T-helper 1 cell treated with Interleukin-12 subunit alpha and Interleukin-12 subunit beta and Interleukin-4 antibody, amounts not matched to agents 30 μg/mL and 1 μg/mL, for 36 hours (primary cell): ENCODE data around the gene RARA.
"Not testable (repeated sequence)": the region's sequence is repeated elsewhere in the genome, so short reads cannot be mapped to it uniquely, and the experiment has no call there.

ENCODE experiments used
- H3K27ac Mint-ChIP-seq: one replicate; pipeline ENCODE4 v1.8.0; 2021; ENCODE audit warnings: mild to moderate bottlenecking, mixed read lengths
- H3K27me3 Mint-ChIP-seq: one replicate; pipeline ENCODE4 v1.8.0; 2021; ENCODE audit warnings: low read depth, mixed read lengths
- H3K36me3 Mint-ChIP-seq: one replicate; pipeline ENCODE4 v1.8.0; 2021; ENCODE audit warnings: low read depth, mixed read lengths
- H3K4me1 Mint-ChIP-seq: one replicate; pipeline ENCODE4 v1.8.0; 2021; ENCODE audit warnings: low read depth, mixed read lengths
- H3K4me3 Mint-ChIP-seq: one replicate; pipeline ENCODE4 v1.8.0; 2021; ENCODE audit warnings: mild to moderate bottlenecking, moderate library complexity, mixed read lengths
- H3K9me3 Mint-ChIP-seq: one replicate; pipeline ENCODE4 v1.8.0; 2021; ENCODE audit warnings: mixed read lengths

The RARA gene

DNA sequence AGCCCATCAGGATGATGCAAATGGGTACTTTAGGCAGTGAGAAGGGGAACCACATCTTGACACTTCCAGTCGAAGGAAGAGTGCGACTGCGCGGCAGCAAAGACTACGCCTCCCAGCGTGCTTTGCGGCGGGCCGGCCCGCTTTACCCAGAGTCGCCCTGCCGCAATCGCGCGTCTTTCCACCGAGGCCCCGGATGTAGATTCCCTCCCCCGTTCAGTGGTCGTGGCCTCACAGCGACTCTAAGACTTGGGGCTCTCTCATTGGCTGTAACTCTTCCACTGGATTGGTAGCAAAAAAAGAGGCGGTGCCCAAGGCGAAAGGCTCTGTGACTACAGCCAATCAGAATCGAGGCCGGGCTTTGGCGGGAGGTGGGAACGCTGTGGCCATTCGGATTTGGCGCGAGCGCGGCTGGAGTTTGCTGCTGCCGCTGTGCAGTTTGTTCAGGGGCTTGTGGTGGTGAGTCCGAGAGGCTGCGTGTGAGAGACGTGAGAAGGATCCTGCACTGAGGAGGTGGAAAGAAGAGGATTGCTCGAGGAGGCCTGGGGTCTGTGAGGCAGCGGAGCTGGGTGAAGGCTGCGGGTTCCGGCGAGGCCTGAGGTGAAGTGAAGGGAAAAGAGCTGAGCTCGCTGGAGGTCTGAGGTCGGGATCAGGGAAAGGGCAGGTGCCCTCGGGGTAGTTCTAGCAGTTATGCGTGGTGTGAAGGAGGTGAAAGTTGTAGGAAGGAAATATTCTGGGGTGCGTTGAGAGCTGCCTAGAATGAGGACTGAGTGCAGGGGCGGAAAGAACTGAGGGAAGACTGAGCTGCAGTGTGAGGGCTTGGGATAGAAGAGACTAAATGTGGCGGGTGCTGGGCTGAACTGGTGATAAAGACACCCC lies 21.2 kb upstream of the RARA start, which contains the start of gene CDC6:
TSS of gene CDC6 (plus strand) at position 386 of the 876 bp plus-strand sequence. CDS start 1,542 bp downstream, outside the sequence.
- Mint-ChIP-seq H3K36me3 (peaks cover 27% of the 10 kb centered on the region), H3K27ac (peak within 1 kb of the TSS; percentile 97), H3K4me1 (peaks cover 42% of the 10 kb centered on the region), H3K9me3 (no peaks in the 10 kb centered on the region), H3K4me3 (peak within 1 kb of the TSS; percentile 100), H3K27me3 (no peaks in the 10 kb centered on the region)

- Mint-ChIP-seq H3K9me3 (no peaks in the 10 kb centered on the region), H3K27me3 (no peaks in the 10 kb centered on the region), H3K27ac (peak overlapping the region; percentile 80), H3K4me1 (peaks cover 36% of the 10 kb centered on the region), H3K4me3 (peak overlapping the region; percentile 33), H3K36me3 (peaks cover 36% of the 10 kb centered on the region)
Observed at GRCh38 chr17:40290629-40291280, 18.2 kb upstream of the RARA start.

- Mint-ChIP-seq H3K27ac (peak overlapping the region; percentile 80), H3K4me3 (no peak overlapping the region), H3K27me3 (no peaks in the 10 kb centered on the region), H3K9me3 (no peaks in the 10 kb centered on the region), H3K4me1 (peaks cover 39% of the 10 kb centered on the region), H3K36me3 (peaks cover 41% of the 10 kb centered on the region)
Observed at GRCh38 chr17:40291281-40291664, 17.7 kb upstream of the RARA start.

DNA sequence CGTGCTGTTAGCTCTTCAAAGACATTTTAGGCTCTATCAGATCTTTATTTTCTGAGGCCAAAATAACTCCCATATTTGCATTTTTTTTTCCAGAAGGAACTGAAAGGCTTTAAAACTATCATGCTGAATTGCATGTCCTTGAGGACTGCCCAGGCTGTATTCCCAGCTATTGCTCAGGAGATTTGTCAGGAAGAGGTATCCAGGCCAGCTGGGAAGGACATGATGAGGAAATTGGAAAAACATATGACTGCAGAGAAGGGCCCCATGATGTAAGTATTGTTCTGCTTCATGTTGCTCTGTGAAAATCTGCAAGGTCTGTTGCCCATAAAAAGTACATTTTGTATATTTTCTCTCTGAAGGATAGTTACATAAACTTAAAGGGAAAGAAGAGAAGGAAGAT lies 15.6 kb upstream of the RARA start:
- H3K27ac Mint-ChIP-seq: no peak overlapping the region

GRCh38 chr17:40295488-40296436 lies 13.2 kb upstream of the RARA start:
- H3K36me3 Mint-ChIP-seq: peaks cover 28% of the 10 kb centered on the region
- H3K9me3 Mint-ChIP-seq: no peaks in the 10 kb centered on the region
- no peak overlapping the region for H3K27ac Mint-ChIP-seq
- peaks cover 12% of the 10 kb centered on the region for H3K4me1 Mint-ChIP-seq
- no peaks in the 10 kb centered on the region for H3K27me3 Mint-ChIP-seq
- H3K4me3 Mint-ChIP-seq: no peak overlapping the region

More for the DNA sequence above, 15.6 kb upstream of the RARA start:
- Mint-ChIP-seq H3K4me1 (peaks cover 26% of the 10 kb centered on the region), H3K27me3 (no peaks in the 10 kb centered on the region), H3K4me3 (no peak overlapping the region), H3K36me3 (peaks cover 37% of the 10 kb centered on the region), H3K9me3 (no peaks in the 10 kb centered on the region)

DNA sequence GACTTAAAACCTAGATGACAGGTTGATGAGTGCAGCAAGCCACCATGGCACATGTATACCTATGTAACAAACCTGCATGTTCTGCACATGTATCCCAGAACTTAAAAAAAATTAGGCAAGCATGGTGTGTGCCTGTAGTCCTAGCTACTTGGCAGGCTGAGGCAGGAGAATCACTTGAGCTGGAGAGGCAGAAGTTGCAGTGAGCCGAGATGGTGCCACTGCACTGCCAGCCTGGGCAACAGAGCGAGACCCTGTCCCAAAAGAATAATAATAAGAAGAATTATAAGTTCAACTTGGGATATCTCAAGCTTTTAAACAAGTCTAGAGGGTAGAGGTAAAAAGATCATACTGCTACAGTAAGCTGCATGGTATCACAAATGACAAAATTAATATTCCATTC lies 11.5 kb upstream of the RARA start:
- Mint-ChIP-seq H3K4me1 (peaks cover 9% of the 10 kb centered on the region), H3K27me3 (no peaks in the 10 kb centered on the region), H3K4me3 (no peak overlapping the region), H3K36me3 (peaks cover 26% of the 10 kb centered on the region), H3K9me3 (no peaks in the 10 kb centered on the region), H3K27ac (no peak overlapping the region)

- peaks cover 15% of the 10 kb centered on the region for H3K4me1 Mint-ChIP-seq
- no peaks in the 10 kb centered on the region for H3K9me3 Mint-ChIP-seq
- H3K27ac Mint-ChIP-seq: no peak overlapping the region
- H3K27me3 Mint-ChIP-seq: no peaks in the 10 kb centered on the region
- peaks cover 24% of the 10 kb centered on the region for H3K36me3 Mint-ChIP-seq
- H3K4me3 Mint-ChIP-seq: no peak overlapping the region
Observed at GRCh38 chr17:40298726-40299125, 10.3 kb upstream of the RARA start.

DNA sequence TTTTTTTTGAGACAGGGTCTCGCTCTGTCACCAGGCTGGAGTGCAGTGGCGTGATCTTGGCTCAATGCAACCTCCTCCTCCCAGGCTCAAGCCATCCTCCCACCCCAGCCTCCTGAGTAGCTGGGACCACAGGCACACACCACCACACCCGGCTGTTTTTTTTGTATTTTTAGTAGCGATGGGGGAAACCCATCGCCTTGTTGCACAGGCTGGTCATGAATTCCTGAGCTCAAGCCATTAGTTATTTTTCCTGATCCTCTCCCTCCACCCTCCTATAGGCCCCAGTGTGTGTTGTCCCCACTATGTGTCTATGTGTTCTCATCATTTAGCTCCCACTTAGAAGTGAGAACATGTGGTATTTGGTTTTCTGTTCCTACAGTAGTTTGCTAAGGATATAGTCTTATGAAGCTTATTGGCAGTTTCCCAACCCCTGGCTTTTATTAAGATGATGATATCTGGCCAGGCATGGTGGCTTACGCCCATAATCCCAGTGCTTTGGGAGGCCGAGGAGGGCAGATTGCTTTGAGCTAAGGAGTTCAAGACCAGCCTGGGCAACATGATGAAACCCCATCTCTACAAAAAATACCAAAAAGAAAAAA lies 9.7 kb upstream of the RARA start:
- H3K27ac Mint-ChIP-seq: not testable (repeated sequence)

DNA sequence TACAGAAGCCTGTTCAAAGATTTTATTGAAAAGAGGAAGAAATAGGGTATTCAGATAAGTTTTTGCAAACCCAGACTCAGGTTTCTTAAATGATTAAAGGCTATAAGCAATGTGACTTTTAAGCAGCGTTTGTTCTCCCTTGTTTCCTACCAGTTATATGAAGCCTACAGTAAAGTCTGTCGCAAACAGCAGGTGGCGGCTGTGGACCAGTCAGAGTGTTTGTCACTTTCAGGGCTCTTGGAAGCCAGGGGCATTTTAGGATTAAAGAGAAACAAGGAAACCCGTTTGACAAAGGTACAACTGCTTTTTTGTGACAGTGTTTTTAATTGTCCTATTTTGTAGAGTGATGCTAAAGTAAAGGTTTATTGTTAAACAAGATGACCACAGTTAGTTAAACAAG lies 7.7 kb upstream of the RARA start:
- Mint-ChIP-seq H3K4me3 (no peak overlapping the region), H3K36me3 (peaks cover 21% of the 10 kb centered on the region), H3K4me1 (peaks cover 11% of the 10 kb centered on the region), H3K27ac (no peak overlapping the region), H3K9me3 (no peaks in the 10 kb centered on the region), H3K27me3 (no peaks in the 10 kb centered on the region)

More for the DNA sequence above, 9.7 kb upstream of the RARA start:
- not testable (repeated sequence) for H3K9me3 Mint-ChIP-seq, H3K27me3 Mint-ChIP-seq, H3K4me3 Mint-ChIP-seq
- Mint-ChIP-seq H3K36me3 (peaks cover 27% of the 10 kb centered on the region), H3K4me1 (peaks cover 18% of the 10 kb centered on the region)

DNA sequence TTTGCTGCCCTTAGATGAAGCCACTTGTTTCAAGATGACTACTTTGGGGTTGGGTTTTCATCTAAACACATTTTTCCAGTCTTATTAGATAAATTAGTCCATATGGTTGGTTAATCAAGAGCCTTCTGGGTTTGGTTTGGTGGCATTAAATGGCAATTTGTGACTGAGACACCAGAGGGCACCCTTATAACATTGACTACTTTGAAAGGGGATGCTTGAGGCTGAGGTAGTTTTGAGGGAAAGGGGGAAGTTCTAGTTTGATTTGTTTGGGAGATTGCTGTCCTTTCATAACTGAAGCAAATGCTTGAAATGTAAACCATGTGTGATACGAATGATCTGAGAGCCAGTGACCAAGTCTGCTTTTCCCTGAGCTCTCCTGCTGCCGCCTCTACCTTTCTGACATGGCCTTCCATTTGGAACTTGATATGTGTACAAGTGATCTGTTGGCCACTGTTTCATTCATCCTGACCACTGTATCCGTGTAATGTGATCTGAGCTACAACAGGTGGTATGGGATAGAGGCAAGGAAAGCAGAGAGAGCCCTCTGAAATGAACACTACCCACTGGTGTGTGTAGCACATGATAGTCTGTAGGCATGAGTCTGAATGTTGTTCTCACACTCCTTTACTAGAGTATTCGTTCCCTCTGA lies 5.8 kb upstream of the RARA start:
- H3K27me3 Mint-ChIP-seq: no peaks in the 10 kb centered on the region
- H3K9me3 Mint-ChIP-seq: no peaks in the 10 kb centered on the region
- H3K4me1 Mint-ChIP-seq: peaks cover 16% of the 10 kb centered on the region
- no peak overlapping the region for H3K27ac Mint-ChIP-seq
- no peak overlapping the region for H3K4me3 Mint-ChIP-seq
- H3K36me3 Mint-ChIP-seq: peaks cover 20% of the 10 kb centered on the region

- peaks cover 16% of the 10 kb centered on the region for H3K4me1 Mint-ChIP-seq
- H3K27me3 Mint-ChIP-seq: no peaks in the 10 kb centered on the region
- peaks cover 18% of the 10 kb centered on the region for H3K36me3 Mint-ChIP-seq
- no peak overlapping the region for H3K27ac Mint-ChIP-seq
- H3K9me3 Mint-ChIP-seq: no peaks in the 10 kb centered on the region
- H3K4me3 Mint-ChIP-seq: no peak overlapping the region
Observed at GRCh38 chr17:40303708-40304551, 5.0 kb upstream of the RARA start.

DNA sequence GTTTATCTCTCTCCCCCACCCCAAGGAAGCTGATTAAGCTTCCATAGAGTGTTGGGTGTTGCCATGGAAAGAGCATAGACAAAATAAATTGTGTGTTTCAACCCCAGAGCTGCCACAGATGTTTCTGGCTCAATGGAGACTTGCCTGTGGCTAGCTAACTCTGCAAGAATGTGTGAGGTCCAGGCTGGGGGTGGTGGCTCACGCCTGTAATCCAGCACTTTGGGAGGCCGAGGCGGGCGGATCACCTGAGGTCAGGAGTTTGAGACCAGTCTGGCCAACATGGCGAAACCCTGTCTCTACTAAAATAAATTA lies 4.5 kb upstream of the RARA start:
- Mint-ChIP-seq H3K4me1 (peaks cover 20% of the 10 kb centered on the region), H3K36me3 (peaks cover 18% of the 10 kb centered on the region)
- not testable (repeated sequence) for H3K4me3 Mint-ChIP-seq, H3K9me3 Mint-ChIP-seq, H3K27me3 Mint-ChIP-seq, H3K27ac Mint-ChIP-seq

DNA sequence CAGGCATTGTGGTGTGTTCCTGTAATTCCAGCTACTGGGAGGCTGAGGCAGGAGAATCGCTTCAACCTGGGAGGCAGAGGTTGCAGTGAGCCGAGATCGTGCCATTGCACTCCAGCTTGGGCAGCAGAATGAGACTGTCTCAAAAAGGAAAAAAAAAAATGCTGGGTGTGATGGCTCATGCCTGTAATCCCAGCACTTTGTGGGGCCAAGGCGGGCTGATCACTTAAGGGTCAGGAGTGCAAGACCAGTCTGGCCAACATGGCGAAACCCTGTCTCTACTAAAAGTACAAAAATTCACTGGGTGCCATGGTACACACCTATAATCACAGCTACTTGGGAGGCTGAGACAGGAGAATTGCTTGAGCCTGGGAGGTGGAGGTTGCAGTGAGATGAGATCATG lies 4.1 kb upstream of the RARA start:
- H3K4me3 Mint-ChIP-seq, H3K27ac Mint-ChIP-seq, H3K9me3 Mint-ChIP-seq, H3K27me3 Mint-ChIP-seq: not testable (repeated sequence)
- peaks cover 23% of the 10 kb centered on the region for H3K4me1 Mint-ChIP-seq
- peaks cover 18% of the 10 kb centered on the region for H3K36me3 Mint-ChIP-seq
